Measurements from ENCODE around the gene USO1.
"Not testable (repeated sequence)": the region's sequence is repeated elsewhere in the genome, so short reads cannot be mapped to it uniquely, and the experiment has no call there.

The USO1 gene

DNA sequence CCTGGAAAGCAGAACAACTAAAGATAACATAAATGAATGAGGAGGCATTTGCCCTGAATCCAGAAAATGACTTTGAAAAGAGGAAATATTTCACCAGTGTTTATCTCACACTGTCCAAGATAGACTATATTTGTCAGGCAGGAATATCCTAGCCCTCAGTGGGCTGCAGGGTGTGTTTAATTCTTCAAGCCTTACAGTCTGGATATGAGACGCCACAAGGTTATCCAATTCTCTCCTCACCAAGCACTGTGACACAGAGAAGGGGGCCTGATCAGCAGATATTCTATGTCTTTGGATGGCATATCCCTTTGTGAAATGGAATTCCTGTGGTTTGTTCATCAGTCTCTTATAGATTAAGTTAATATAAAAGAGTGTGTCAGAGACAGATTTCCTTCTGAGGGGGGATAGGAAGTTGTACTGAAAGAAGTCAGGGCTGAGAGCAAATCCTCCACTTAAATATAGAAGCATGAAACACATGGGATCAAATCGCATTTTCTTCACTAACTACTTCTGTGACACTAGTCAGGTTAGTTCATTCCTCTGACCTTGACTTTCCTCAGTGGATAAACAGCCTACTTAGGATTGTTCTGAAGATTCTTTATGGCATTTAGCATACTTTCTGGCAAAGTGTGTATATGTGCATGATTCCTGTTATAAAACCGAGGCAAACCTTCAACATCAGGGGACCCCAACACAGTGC lies 44.4 kb upstream of the USO1 start:
- TF ChIP-seq, protein P1, sequence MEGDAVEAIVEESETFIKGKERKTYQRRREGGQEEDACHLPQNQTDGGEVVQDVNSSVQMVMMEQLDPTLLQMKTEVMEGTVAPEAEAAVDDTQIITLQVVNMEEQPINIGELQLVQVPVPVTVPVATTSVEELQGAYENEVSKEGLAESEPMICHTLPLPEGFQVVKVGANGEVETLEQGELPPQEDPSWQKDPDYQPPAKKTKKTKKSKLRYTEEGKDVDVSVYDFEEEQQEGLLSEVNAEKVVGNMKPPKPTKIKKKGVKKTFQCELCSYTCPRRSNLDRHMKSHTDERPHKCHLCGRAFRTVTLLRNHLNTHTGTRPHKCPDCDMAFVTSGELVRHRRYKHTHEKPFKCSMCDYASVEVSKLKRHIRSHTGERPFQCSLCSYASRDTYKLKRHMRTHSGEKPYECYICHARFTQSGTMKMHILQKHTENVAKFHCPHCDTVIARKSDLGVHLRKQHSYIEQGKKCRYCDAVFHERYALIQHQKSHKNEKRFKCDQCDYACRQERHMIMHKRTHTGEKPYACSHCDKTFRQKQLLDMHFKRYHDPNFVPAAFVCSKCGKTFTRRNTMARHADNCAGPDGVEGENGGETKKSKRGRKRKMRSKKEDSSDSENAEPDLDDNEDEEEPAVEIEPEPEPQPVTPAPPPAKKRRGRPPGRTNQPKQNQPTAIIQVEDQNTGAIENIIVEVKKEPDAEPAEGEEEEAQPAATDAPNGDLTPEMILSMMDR (IDR thresholded peaks at IDR 0.05; ENCODE audit: poor library complexity, severe bottlenecking), result no peak
- no peaks in the 10 kb centered on the region for H3K4me1 ChIP-seq (ENCODE audit: insufficient read depth, poor library complexity, severe bottlenecking)

DNA sequence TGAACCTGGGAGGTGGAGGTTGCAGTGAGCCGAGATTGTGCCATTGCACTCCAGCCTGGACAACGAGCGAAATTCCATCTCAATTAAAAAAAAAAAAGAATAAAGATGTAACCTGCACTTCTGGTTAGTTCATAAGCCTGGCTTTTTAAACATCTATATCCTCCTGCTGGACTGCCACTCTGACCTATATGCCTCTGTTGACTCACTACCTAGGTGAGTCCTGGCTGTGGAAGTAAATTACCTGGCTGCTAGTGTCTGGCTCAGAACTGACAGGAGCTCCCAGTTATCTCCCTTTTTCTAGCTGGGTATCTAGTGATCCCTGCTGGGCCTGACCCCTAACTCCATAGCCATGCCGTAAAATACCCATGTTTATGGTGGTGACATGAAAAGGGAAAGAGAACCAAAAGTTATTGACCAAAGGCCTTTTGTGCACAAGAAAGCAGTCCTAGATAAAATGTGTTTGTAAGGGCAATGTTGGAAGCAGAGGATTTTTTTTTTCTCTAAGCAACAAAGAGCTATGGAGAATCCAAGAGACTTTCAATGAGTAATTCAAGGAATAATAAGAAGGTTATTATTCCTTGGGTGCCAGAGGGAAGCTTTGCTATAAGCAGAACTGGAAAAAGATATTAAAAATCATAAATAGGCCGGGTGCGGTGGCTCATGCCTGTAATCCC lies 40.8 kb upstream of the USO1 start:
- H3K36me3 ChIP-seq (ENCODE audit: low read depth), result no peaks in the 10 kb centered on the region
- no peaks in the 10 kb centered on the region for H3K27me3 ChIP-seq (ENCODE audit: insufficient read depth, poor library complexity, severe bottlenecking)
- TF ChIP-seq, protein P1 (IDR thresholded peaks at IDR 0.05; ENCODE audit: poor library complexity, severe bottlenecking), result no peak
- no peaks in the 10 kb centered on the region for H3K4me1 ChIP-seq (ENCODE audit: insufficient read depth, poor library complexity, severe bottlenecking)
- H3K9me3 ChIP-seq (ENCODE audit: severe bottlenecking), result peaks cover 2% of the 10 kb centered on the region
- no peak overlapping the region for H3K27ac ChIP-seq (ENCODE audit: poor library complexity, severe bottlenecking)
- ATAC-seq (ENCODE audit: low read depth) (no peak), DNase-seq (ENCODE audit: low spot score) (no peak)
- H3K4me3 ChIP-seq (ENCODE audit: severe bottlenecking), result no peak overlapping the region

More for the DNA sequence above, 44.4 kb upstream of the USO1 start:
- no peak for ATAC-seq (ENCODE audit: low read depth)
- Histone ChIP-seq H3K9me3 (ENCODE audit: severe bottlenecking) (no peaks in the 10 kb centered on the region), H3K27ac (ENCODE audit: poor library complexity, severe bottlenecking) (no peak overlapping the region), H3K4me3 (ENCODE audit: severe bottlenecking) (no peak overlapping the region), H3K27me3 (ENCODE audit: insufficient read depth, poor library complexity, severe bottlenecking) (no peaks in the 10 kb centered on the region), H3K36me3 (ENCODE audit: low read depth) (no peaks in the 10 kb centered on the region)
- DNase-seq (ENCODE audit: low spot score), result no peak

DNA sequence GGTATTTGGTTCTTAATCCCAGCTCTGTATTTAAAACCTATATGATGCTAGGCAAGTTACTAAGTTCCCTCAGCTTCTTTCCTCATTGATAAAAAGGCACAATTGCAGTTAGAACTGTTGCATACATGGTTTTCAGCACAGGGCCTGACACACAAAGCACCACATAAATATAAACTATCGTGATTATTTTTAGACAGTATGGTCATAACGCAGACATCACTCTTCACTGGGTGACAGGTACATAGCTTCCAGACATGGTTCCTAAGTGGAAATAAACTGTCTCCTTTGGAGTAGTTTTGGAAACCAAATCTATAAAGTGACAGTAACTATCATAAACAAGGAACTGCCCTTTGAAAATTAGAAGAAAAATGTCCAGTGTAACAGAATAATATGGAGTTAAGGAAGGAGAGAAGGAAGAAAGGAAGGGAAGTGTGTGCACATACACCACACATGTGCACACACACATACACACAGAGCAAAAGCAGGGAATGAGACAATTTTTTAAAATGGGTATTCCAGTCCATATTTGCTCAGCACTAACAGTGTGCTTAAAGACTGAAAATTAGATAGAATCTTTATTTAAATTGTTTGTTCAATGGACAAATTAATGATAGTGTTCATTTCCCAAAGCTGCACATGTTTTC lies 38.7 kb upstream of the USO1 start:
- Histone ChIP-seq H3K9me3 (ENCODE audit: severe bottlenecking) (peaks cover 2% of the 10 kb centered on the region), H3K4me3 (ENCODE audit: severe bottlenecking) (no peak overlapping the region), H3K27ac (ENCODE audit: poor library complexity, severe bottlenecking) (no peak overlapping the region), H3K4me1 (ENCODE audit: insufficient read depth, poor library complexity, severe bottlenecking) (no peaks in the 10 kb centered on the region), H3K36me3 (ENCODE audit: low read depth) (no peaks in the 10 kb centered on the region; the same call in 1 of the 2 replicates), H3K27me3 (ENCODE audit: insufficient read depth, poor library complexity, severe bottlenecking) (no peaks in the 10 kb centered on the region)
- TF ChIP-seq, protein P1 (IDR thresholded peaks at IDR 0.05; ENCODE audit: poor library complexity, severe bottlenecking), result no peak
- ATAC-seq (ENCODE audit: low read depth), result no peak
- DNase-seq (ENCODE audit: low spot score), result no peak

DNA sequence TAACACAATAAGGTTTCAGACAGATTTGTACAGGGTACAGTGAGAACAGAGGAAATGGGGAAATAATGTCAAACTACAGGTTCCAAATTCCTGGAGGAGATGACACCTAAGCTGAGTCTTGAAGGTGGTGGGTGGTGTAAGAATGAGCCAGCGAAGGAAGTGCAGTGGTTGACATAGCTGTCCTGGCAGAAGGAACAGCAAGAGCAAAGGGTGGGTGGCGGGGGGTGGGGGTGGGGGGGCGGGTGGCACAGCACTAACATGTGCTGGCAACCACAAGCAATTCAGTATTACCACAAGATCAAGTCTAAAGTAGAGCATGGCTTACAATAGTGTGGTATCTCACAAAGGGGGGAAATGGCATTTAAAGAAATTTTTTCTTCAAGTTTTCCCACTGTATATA lies 38.0 kb upstream of the USO1 start:
- ATAC-seq (ENCODE audit: low read depth) (no peak), DNase-seq (ENCODE audit: low spot score) (no peak)
- Histone ChIP-seq H3K36me3 (ENCODE audit: low read depth) (no peaks in the 10 kb centered on the region; the same call in 1 of the 2 replicates), H3K27me3 (ENCODE audit: insufficient read depth, poor library complexity, severe bottlenecking) (no peaks in the 10 kb centered on the region), H3K4me1 (ENCODE audit: insufficient read depth, poor library complexity, severe bottlenecking) (no peaks in the 10 kb centered on the region), H3K27ac (ENCODE audit: poor library complexity, severe bottlenecking) (no peak overlapping the region), H3K4me3 (ENCODE audit: severe bottlenecking) (no peak overlapping the region), H3K9me3 (ENCODE audit: severe bottlenecking) (peaks cover 2% of the 10 kb centered on the region)
- TF ChIP-seq, protein P1 (IDR thresholded peaks at IDR 0.05; ENCODE audit: poor library complexity, severe bottlenecking), result no peak

DNA sequence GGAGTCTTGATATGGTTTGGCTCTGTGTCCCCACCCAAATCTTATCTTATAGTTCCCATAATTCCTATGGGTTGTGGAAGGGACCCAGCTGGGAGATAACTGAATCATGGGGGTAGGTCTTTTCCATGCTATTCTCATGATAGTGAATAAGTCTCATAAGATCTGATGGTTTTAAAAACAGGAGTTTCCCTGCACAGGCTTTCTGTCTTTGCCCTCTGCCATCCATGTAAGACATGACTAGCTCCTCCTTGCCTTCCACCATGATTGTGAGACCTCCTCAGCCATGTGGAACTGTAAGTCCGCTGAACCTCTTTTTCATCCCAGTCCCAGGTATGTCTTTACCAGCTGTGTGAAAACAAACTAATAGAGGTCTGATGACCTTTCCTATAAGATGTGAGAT lies 37.3 kb upstream of the USO1 start:
- not testable (repeated sequence) for H3K4me1 ChIP-seq (ENCODE audit: insufficient read depth, poor library complexity, severe bottlenecking); H3K9me3 ChIP-seq (ENCODE audit: severe bottlenecking); H3K27ac ChIP-seq (ENCODE audit: poor library complexity, severe bottlenecking); H3K4me3 ChIP-seq (ENCODE audit: severe bottlenecking); DNase-seq (ENCODE audit: low spot score); ATAC-seq (ENCODE audit: low read depth); H3K36me3 ChIP-seq (ENCODE audit: low read depth); H3K27me3 ChIP-seq (ENCODE audit: insufficient read depth, poor library complexity, severe bottlenecking)

DNA sequence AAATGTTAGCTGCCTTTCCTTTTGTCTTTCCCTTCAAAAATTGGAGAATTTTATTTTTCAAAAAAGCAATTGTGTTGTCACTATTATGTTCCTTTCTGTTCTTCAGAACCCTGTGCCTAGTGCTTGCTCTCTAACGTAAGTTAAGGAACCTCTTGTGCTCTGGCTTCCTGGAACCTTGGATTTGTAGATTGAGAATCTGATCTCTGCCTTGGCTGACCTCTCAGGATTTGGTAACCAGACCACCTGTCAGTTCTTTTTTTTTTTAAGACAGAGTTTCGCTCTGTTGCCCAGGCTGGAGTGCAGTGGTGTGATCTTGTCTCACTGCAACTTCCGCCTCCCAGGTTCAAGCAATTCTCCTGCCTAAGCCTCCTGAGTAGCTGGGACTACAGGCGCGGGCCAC lies 32.3 kb upstream of the USO1 start:
- not testable (repeated sequence) for H3K36me3 ChIP-seq (ENCODE audit: low read depth); ATAC-seq (ENCODE audit: low read depth); H3K4me1 ChIP-seq (ENCODE audit: insufficient read depth, poor library complexity, severe bottlenecking); DNase-seq (ENCODE audit: low spot score); H3K27ac ChIP-seq (ENCODE audit: poor library complexity, severe bottlenecking); H3K27me3 ChIP-seq (ENCODE audit: insufficient read depth, poor library complexity, severe bottlenecking); H3K9me3 ChIP-seq (ENCODE audit: severe bottlenecking); H3K4me3 ChIP-seq (ENCODE audit: severe bottlenecking)
